ENCODE results near the gene DGCR8.
A peak's percentile ranks its signal among the peaks of the same experiment; 100 is the strongest.

Gene DGCR8

GRCh38 chr22:20110359-20110985, 30.4 kb downstream of the DGCR8 start:
- no peak for DNase-seq (ENCODE audit: low spot score)

DNA sequence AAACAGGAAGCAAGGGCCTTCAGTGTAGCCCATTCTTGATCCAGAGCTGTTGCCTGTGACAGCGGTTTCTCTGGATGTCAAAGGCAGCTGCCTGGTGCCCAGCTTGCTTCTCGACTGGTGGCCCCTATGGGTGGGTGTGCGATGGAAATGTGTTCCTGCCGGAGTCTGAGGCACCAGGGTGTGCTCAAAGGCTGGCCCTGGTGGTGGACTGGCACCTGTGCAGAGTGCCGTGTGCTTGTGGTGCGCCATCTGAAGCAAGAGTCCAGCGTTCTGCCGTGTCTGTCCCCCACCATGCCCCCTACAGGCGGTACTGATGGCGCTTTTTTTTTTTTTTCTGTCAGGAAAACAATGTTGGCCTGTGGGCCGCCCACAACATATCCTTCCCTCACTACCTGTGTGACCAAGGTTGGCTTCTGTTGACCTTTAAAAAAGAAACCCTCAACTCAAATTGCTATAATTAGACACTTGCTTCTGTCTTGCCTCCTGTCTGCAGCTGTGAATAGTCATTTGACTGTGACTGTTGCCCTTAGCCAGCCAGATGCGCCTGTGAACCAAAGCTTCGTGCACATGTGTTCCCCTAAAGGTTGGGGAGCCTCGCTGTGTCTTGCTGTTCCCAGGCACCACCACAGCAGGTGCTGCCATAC, 31.1 kb downstream of the DGCR8 start:
- peak; percentile 49 for DNase-seq (ENCODE audit: low spot score)

DNA sequence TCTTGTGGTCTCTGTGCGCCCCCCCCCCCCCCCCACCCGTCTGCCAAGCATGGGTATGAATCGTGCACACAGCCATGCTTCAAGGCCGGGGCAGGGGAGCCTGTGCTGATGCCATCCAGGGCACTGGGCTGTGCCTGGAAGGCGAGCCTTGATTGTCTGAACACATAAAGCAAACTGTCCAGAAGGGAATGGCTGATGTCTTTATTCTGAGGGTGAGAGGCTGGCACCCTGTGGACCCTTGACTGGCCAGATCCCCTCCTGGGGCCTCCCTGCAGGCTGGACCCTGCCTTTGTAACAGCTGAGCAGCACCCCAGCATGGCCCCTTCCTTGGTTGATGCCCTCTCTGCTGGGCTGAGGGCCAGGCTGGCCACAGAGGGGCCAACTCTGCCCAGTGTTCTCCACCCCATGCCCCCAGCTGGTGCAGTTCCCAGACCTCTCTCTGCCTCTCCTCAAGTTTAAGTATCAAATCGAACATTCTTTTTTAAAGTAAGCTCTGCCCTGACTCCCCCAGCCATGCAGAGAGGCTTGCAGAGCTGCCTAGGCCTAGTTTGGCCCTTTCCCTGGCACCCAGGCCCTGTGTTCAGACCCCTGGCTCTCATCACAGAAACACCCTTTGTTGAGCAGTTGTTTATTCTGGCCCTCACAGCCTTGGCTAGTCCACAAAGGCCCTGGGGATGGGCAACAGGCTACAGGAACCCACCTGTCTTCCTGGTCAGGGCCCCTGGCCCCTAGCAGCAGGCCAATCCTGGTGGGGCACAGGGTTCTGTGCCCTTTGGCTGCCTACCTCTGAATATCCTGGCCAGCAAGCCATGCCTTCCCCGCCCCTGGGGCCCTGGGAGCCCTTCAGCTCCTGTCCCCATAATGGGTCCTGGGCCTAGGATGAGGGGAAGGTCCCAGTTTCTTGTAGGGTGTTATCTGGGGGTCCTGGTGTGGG, 31.9 kb downstream of the DGCR8 start:
- DNase-seq (ENCODE audit: low spot score), result no peak

GRCh38 chr22:20112623-20113511, 32.8 kb downstream of the DGCR8 start:
- DNase-seq (ENCODE audit: low spot score), result no peak

DNA sequence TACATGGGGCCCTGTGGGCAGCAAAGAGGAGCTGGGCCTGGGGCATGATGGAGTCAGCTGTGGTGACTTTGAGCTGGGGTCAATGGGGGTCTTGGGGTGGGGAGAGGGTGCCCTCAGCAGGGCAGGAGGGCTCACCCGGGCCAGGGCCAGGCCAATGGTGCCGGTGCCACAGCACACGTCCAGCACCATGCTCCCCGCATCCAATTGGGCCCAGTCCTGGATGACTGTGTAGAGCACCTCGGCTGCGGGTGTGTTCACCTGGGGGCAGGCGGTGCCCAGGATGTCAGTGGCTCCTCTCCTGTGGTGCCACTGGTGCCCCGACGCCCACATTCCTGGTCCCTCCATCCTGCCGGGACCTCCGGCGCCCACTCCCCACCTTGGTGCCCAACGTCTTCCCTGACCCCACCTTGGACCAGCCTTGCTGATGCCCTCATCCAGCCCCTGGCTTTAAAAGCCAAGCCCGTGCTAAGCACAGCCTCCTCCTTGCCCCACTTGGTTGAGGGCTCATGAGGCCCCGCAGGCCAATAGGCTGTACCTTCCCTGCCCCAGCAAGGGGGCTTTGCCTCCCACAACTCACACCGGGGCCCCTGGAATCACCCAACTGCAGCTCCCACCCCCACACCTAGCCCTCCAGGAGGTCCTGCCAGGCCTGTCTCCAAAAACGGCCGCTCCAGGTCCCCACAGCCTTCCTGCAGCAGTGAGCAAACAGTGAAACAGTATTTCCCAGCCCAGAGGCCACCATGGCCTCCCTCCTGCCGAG, 33.7 kb downstream of the DGCR8 start:
- DNase-seq (ENCODE audit: low spot score), result no peak

GRCh38 chr22:20114506-20115475, 34.8 kb downstream of the DGCR8 start:
- no peak for DNase-seq (ENCODE audit: low spot score)

GRCh38 chr22:20115691-20116375, 35.8 kb downstream of the DGCR8 start, which contains the start of gene RANBP1:
TSS of gene RANBP1 (plus strand) at chr22:20116104. CDS start at chr22:20116185, 81 bp downstream.
- DNase-seq (ENCODE audit: low spot score), result no peak

- DNase-seq (ENCODE audit: low spot score), result no peak
Measured at GRCh38 chr22:20116376-20116950, 36.4 kb downstream of the DGCR8 start.

GRCh38 chr22:20116951-20117632, 37.1 kb downstream of the DGCR8 start, which contains the start of gene TRMT2A:
TSS of gene TRMT2A (minus strand) at chr22:20117226. CDS start at chr22:20116906, 320 bp downstream.
- DNase-seq (ENCODE audit: low spot score), result peak; percentile 99

DNA sequence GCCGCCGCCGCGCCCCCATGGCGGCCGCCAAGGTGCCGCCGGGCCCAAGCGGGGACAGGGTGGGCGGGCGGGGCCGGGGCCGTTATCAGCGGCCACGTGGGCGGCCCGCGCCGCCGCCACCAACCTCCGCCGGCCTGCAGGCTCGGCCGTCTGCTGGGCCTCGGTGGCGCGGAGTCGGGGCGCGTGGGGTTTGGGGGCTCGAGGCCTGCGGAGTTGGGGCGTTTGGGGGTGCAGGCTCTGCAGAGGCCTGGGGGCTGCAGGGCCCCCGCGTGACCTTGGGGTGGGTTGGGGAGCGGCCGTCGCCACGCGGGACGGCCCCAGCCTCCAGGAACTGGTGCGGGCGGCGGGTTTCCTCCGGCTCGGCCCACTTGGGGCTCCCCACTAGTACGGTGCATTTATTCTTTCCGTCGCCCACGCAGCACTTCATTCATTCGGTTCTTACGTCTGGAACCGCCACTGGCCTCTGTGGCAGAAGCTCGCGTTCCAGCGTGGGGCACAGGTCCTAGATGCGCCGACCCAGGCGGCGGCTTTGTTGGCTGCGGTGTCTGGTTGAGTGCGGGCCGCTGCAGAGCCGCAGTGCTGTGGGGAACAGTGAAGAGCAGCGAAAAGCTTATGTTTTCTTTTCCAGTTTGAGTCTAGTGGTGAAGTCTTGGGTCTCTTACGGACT, 37.7 kb downstream of the DGCR8 start:
- peak; percentile 45 for DNase-seq (ENCODE audit: low spot score)

DNA sequence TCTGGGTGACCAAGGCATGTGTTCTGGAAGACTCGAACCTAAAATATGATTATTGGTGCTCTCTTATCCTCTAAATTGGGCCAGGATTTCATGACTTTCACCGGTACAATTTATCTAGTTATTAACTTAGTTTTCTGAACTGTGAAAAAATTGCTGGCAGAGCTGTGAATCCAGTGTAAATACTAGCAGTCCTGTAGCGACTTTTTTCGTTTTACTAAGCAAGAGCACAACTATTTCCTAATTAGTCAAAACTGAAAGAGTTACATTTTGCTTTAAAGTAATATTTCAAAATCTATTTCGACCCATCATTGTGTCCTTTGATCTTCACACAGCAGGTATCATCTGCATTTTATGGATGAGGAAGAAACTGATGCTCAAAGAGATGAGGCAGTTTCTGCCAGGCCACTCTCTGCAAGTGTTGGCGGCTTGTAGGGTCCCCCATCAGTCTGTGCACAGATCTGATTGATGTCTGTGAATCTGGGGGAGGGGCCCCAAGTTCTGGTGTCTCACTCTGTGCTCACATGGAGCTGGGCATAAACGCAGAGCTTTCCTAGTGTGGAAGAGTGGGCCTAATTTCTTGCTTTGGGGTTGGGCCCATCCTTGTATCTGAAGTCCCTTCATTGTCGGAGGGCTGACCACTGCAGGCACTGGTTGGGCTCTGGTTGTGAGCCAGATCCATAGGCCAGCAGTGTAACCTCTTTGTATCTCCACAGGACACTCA, 38.4 kb downstream of the DGCR8 start:
- DNase-seq (ENCODE audit: low spot score), result no peak

DNA sequence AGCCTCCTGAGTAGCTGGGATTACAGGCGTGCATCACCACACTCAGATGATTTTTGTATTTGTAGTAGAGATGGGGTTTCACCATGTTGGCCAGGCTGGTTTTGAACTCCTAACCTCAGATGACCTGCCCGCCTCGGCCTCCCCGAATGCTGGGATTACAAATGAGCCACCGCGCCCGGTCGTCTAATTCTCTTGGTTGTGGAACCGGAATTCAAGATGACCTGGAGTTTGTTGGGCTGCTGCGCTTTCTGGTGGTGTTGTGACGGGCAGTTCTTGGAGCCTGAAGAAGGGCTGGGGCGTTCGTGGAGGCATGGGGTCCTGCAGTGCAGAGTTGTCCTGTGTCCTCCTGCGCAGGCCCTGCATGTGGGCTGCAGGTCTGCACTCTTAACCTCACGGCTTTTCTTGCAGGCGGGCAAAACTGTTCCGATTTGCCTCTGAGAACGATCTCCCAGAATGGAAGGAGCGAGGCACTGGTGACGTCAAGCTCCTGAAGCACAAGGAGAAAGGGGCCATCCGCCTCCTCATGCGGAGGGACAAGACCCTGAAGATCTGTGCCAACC, 41.9 kb downstream of the DGCR8 start:
- DNase-seq (ENCODE audit: low spot score), result no peak

GRCh38 chr22:20123366-20124082, 43.5 kb downstream of the DGCR8 start:
- no peak for DNase-seq (ENCODE audit: low spot score)

- no peak for DNase-seq (ENCODE audit: low spot score)
Measured at GRCh38 chr22:20124083-20124787, 44.2 kb downstream of the DGCR8 start.
